Measurements from ENCODE around the gene MRPL20.

DNA sequence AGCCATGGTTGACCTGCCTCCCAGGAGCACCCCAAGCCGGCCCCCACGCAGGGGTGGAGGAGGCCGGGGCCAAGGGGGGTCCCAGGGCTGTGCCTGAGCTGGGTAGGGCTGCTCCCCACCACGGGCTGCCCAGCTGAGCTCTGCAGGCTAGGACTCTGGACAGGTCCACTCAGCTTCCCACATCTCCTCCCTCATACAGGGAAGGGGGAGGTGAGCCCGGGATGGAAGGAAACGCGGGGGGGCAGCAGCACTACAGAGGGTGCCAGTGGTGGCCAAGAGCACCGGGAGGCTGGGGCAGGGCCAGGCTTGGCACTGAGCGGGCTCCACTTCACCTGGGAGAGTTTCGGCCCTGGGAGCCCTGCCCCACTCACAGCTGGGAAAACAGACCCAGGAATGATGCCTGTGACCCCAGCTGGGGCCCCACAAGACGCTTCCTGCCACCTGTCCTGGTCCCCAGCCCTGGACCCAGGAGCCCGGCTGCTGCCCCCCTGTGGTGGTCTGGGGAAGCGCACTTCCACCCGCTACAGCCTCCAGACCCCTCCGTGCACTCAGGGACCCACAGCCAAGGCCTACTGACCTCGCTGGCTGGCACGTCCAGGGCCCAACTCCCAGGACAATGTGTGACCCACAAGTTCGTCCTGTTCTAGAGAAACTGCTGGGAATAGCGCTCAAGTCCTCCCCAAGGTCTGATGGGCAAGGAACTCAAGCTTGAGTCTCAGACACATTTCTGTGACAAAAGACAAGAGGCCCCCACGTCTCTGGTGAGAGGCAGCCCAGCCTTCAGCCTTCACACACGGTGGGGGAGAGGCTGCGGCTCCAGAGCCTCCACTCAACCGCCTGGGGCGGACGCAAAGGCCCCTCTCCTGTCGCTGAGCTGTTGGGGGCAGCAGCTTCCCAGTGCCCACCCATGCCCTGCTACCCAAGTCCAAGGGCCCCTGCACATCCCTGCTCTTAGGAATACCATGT is 35.1 kb downstream of the MRPL20 start:
- TF ChIP-seq, protein P1, sequence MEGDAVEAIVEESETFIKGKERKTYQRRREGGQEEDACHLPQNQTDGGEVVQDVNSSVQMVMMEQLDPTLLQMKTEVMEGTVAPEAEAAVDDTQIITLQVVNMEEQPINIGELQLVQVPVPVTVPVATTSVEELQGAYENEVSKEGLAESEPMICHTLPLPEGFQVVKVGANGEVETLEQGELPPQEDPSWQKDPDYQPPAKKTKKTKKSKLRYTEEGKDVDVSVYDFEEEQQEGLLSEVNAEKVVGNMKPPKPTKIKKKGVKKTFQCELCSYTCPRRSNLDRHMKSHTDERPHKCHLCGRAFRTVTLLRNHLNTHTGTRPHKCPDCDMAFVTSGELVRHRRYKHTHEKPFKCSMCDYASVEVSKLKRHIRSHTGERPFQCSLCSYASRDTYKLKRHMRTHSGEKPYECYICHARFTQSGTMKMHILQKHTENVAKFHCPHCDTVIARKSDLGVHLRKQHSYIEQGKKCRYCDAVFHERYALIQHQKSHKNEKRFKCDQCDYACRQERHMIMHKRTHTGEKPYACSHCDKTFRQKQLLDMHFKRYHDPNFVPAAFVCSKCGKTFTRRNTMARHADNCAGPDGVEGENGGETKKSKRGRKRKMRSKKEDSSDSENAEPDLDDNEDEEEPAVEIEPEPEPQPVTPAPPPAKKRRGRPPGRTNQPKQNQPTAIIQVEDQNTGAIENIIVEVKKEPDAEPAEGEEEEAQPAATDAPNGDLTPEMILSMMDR (IDR thresholded peaks at IDR 0.05; ENCODE audit: low read depth, low read length, missing input control), result peak; percentile 80
- TF ChIP-seq HNF4A (conservative IDR thresholded peaks at IDR 0.05), result no peak
- no peak for TF ChIP-seq TAF1 (conservative IDR thresholded peaks at IDR 0.05)
- TF ChIP-seq, protein P2, sequence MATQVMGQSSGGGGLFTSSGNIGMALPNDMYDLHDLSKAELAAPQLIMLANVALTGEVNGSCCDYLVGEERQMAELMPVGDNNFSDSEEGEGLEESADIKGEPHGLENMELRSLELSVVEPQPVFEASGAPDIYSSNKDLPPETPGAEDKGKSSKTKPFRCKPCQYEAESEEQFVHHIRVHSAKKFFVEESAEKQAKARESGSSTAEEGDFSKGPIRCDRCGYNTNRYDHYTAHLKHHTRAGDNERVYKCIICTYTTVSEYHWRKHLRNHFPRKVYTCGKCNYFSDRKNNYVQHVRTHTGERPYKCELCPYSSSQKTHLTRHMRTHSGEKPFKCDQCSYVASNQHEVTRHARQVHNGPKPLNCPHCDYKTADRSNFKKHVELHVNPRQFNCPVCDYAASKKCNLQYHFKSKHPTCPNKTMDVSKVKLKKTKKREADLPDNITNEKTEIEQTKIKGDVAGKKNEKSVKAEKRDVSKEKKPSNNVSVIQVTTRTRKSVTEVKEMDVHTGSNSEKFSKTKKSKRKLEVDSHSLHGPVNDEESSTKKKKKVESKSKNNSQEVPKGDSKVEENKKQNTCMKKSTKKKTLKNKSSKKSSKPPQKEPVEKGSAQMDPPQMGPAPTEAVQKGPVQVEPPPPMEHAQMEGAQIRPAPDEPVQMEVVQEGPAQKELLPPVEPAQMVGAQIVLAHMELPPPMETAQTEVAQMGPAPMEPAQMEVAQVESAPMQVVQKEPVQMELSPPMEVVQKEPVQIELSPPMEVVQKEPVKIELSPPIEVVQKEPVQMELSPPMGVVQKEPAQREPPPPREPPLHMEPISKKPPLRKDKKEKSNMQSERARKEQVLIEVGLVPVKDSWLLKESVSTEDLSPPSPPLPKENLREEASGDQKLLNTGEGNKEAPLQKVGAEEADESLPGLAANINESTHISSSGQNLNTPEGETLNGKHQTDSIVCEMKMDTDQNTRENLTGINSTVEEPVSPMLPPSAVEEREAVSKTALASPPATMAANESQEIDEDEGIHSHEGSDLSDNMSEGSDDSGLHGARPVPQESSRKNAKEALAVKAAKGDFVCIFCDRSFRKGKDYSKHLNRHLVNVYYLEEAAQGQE (IDR thresholded peaks at IDR 0.05), result no peak
- TF ChIP-seq RXRA (IDR thresholded peaks at IDR 0.05), result no peak
- TF ChIP-seq, protein P3, sequence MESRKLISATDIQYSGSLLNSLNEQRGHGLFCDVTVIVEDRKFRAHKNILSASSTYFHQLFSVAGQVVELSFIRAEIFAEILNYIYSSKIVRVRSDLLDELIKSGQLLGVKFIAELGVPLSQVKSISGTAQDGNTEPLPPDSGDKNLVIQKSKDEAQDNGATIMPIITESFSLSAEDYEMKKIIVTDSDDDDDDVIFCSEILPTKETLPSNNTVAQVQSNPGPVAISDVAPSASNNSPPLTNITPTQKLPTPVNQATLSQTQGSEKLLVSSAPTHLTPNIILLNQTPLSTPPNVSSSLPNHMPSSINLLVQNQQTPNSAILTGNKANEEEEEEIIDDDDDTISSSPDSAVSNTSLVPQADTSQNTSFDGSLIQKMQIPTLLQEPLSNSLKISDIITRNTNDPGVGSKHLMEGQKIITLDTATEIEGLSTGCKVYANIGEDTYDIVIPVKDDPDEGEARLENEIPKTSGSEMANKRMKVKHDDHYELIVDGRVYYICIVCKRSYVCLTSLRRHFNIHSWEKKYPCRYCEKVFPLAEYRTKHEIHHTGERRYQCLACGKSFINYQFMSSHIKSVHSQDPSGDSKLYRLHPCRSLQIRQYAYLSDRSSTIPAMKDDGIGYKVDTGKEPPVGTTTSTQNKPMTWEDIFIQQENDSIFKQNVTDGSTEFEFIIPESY (IDR thresholded peaks at IDR 0.05), result no peak
- TF ChIP-seq JUND (IDR thresholded peaks at IDR 0.05), result no peak

Measured in liver (tissue), 3 donors.